ENCODE results near the gene PMM2.
"Not testable (repeated sequence)": the region's sequence is repeated elsewhere in the genome, so short reads cannot be mapped to it uniquely, and the experiment has no call there.

The PMM2 gene

GRCh38 chr16:8822403-8822802 lies 24.8 kb downstream of the PMM2 start:
- no peak for DNase-seq

GRCh38 chr16:8826278-8826879 lies 28.7 kb downstream of the PMM2 start:
- DNase-seq: no peak

- no peak for DNase-seq
Measured at GRCh38 chr16:8828541-8829165, 31.0 kb downstream of the PMM2 start.

- DNase-seq: no peak
Measured at GRCh38 chr16:8831450-8831849, 33.8 kb downstream of the PMM2 start.

- DNase-seq: no peak
Measured at GRCh38 chr16:8831871-8832716, 34.5 kb downstream of the PMM2 start.

GRCh38 chr16:8832717-8833105 lies 35.1 kb downstream of the PMM2 start:
- DNase-seq: no peak

GRCh38 chr16:8836797-8837196 lies 39.2 kb downstream of the PMM2 start:
- not testable (repeated sequence) for DNase-seq

- not testable (repeated sequence) for DNase-seq
Measured at GRCh38 chr16:8837594-8837993, 40.0 kb downstream of the PMM2 start.

- DNase-seq: not testable (repeated sequence)
Measured at GRCh38 chr16:8842016-8842415, 44.4 kb downstream of the PMM2 start.

GRCh38 chr16:8843296-8843695 lies 45.7 kb downstream of the PMM2 start:
- DNase-seq: not testable (repeated sequence)

GRCh38 chr16:8845699-8846298 lies 48.2 kb downstream of the PMM2 start:
- no peak for DNase-seq

GRCh38 chr16:8846401-8846932 lies 48.8 kb downstream of the PMM2 start:
- no peak for DNase-seq

GRCh38 chr16:8847145-8847544 lies 49.5 kb downstream of the PMM2 start:
- DNase-seq: no peak

- DNase-seq: no peak
Measured at GRCh38 chr16:8847623-8848022, 50.0 kb downstream of the PMM2 start.

- DNase-seq: no peak
Measured at GRCh38 chr16:8848231-8848938, 50.7 kb downstream of the PMM2 start.

- no peak for DNase-seq
Measured at GRCh38 chr16:8848939-8849391, 51.3 kb downstream of the PMM2 start.

- no peak for DNase-seq
Measured at GRCh38 chr16:8849411-8850011, 51.9 kb downstream of the PMM2 start.

GRCh38 chr16:8850279-8850885 lies 52.7 kb downstream of the PMM2 start:
- DNase-seq: no peak

- DNase-seq: no peak
Measured at GRCh38 chr16:8851761-8852403, 54.2 kb downstream of the PMM2 start.

GRCh38 chr16:8852534-8852933 lies 54.9 kb downstream of the PMM2 start:
- DNase-seq: no peak

- DNase-seq: no peak
Measured at GRCh38 chr16:8853150-8853549, 55.5 kb downstream of the PMM2 start.
